Colonic mucosa (tissue), 4 donors: ENCODE measurements around the gene TRAPPC3. TPM values are rescaled to one million over a fixed set of nuclear protein-coding genes. Genes with fewer than 3 reads are reported as not detected.

Experiments
- DNase-seq: peaks from one replicate; pipeline ENCODE4 v3.0.0-alpha.2; 2020
- H3K27ac ChIP-seq: fragments of 200-600 bp; one replicate; pipeline ENCODE4 v1.8.0; 2021
- H3K27me3 ChIP-seq: fragments of 200-600 bp; one replicate; pipeline ENCODE4 v1.8.0; 2021
- H3K36me3 ChIP-seq: fragments of 200-600 bp; one replicate; pipeline ENCODE4 v1.8.0; 2021
- H3K4me1 ChIP-seq: fragments of 200-600 bp; one replicate; pipeline ENCODE4 v1.8.0; 2021; ENCODE audit warnings: mild to moderate bottlenecking
- H3K4me3 ChIP-seq: fragments of 200-600 bp; one replicate; pipeline ENCODE4 v1.8.0; 2021
- H3K9ac ChIP-seq, 2 donors: one replicate each; pipeline ENCODE4 v1.7.0; 2013; ENCODE audit warnings: control low read depth in 2 of 2, low read depth in 2 of 2, low read length in 2 of 2
- H3K9me3 ChIP-seq: fragments of 200-600 bp; one replicate; pipeline ENCODE4 v1.8.0; 2021
- intact Hi-C: fragments of 100-400 bp; cut with DNase I; formaldehyde crosslinking; loops from one replicate; pipeline ENCODE4 v1.14.1; 2022
- total RNA-seq, 2 donors: library from RNA; stranded (reverse); fragmentation: NEBNext Ultra II Directional in 1 of 2; extraction: Animal tissue kit (Norgen Biotek cat#: 25700) in 1 of 2; gene quantifications; one replicate each; pipeline ENCODE4 v1.2.1, GENCODE V29; 2021
- TF ChIP-seq, protein P1 (sequence below): fragments of 200-600 bp; IDR thresholded peaks from one replicate; pipeline ENCODE4 v1.8.0; 2022; ENCODE audit warnings: antibody characterized with exemption, mild to moderate bottlenecking
- donor health status: healthy.
- donor health status: DM: no; HTN: no; CAD: no.
- donor health status: DM: no; HTN: no; CAD: no.

The TRAPPC3 gene
- total RNA-seq, 2 donors from 2014 or later = 59.0 to 60.6 TPM

DNA sequence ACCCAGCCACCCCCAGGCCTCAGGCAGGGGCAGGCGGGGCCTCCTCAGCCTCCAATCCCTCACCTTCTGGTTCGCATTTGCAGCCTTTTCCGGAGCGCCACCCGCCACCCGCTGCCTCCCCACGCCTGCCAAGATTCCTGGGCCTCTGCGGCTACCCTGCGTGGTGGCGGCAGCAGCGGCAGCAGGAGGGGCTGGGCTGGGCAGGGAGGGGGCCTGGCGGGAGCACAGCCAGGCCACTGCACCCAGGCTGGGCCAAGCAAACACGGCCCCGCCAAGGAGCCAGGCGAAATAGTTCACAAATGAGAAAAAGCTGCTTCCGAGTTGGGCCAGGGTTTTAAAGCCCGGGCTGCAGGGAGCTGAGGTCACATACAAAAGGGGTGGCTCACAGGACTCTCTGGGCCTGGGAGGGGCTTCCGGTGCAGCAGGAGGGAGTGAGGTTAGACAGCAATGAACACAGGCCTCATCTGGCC is 34.1 kb downstream of the TRAPPC3 start:
- H3K4me1 ChIP-seq = no peaks in the 10 kb centered on the region
- DNase-seq = peak; percentile 17
- TF ChIP-seq, protein P1, sequence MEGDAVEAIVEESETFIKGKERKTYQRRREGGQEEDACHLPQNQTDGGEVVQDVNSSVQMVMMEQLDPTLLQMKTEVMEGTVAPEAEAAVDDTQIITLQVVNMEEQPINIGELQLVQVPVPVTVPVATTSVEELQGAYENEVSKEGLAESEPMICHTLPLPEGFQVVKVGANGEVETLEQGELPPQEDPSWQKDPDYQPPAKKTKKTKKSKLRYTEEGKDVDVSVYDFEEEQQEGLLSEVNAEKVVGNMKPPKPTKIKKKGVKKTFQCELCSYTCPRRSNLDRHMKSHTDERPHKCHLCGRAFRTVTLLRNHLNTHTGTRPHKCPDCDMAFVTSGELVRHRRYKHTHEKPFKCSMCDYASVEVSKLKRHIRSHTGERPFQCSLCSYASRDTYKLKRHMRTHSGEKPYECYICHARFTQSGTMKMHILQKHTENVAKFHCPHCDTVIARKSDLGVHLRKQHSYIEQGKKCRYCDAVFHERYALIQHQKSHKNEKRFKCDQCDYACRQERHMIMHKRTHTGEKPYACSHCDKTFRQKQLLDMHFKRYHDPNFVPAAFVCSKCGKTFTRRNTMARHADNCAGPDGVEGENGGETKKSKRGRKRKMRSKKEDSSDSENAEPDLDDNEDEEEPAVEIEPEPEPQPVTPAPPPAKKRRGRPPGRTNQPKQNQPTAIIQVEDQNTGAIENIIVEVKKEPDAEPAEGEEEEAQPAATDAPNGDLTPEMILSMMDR = no peak
- H3K9me3 ChIP-seq = no peaks in the 10 kb centered on the region
- H3K36me3 ChIP-seq = no peaks in the 10 kb centered on the region
- intact Hi-C loops = no loop called here
- no peak overlapping the region for H3K9ac ChIP-seq
- H3K27ac ChIP-seq = no peak overlapping the region
- no peaks in the 10 kb centered on the region for H3K27me3 ChIP-seq
- no peak overlapping the region for H3K4me3 ChIP-seq

DNA sequence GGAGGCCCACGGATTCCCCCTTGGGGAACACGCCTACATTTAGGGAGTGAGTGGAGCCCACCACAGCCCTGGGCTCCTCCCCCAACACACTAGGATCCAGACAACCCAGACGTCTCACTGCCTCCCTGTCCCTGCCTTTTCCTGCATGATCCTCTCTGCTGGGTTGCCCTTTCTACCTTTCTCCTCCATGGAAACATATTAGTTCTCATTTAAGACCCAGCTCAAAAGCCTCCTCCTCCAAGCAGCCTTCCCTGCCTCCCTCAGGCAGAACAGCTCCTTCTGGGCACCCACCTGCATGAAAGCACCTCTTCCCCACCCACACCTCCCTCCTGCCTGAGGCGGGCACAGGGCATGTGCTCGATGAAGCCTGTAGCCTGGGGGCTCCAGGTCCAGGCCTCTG is 34.9 kb downstream of the TRAPPC3 start:
- Histone ChIP-seq H3K9ac (no peak overlapping the region), H3K27ac (no peak overlapping the region), H3K36me3 (no peaks in the 10 kb centered on the region), H3K9me3 (no peaks in the 10 kb centered on the region), H3K4me1 (no peaks in the 10 kb centered on the region), H3K4me3 (no peak overlapping the region), H3K27me3 (no peaks in the 10 kb centered on the region)
- TF ChIP-seq, protein P1 = no peak
- no peak for DNase-seq
- intact Hi-C loops = no loop called here

DNA sequence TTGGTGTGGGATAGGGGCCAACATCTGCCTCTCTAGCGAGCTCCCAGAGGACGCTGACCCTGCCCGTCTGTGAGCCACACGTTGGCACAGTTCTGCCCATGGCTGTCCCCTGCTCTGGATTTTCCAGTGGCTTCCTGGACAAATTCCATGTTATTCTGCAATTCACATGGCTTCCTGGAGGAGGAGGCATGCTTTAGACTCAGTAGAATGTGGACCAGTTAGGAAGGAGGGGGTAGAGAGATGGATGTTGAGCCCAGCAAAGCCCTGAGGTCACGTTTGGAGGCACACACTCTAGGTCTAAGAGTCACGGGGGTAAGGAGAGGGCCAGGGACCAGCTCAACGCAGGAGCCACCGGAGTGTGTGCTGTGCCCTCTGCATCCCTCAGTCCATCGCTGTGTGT is 36.5 kb downstream of the TRAPPC3 start:
- Histone ChIP-seq H3K36me3 (no peaks in the 10 kb centered on the region), H3K4me3 (no peak overlapping the region), H3K9me3 (no peaks in the 10 kb centered on the region), H3K4me1 (no peaks in the 10 kb centered on the region), H3K9ac (no peak overlapping the region), H3K27ac (no peak overlapping the region), H3K27me3 (no peaks in the 10 kb centered on the region)
- no peak for DNase-seq
- intact Hi-C loops = no loop called here
- TF ChIP-seq, protein P1 = no peak

DNA sequence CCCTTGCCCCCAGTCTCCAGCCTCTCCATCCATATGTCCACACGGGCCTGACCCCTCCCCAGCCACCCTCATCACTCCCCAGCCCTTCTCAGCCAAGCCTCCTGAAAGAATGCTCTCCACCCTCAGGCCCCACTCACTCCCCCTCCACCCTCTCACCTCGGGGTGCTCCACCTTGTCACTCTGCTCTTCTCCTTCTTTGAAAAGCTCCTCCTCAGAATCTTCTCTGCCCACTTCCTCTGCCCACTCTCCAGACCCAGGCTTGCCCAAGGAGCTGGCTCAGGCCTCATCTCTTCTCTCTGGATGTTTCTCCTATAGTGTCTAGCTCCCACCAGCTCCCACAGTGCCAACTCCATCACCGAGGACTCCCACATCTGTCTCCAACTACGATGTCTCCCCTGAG is 38.1 kb downstream of the TRAPPC3 start:
- no peak overlapping the region for H3K4me3 ChIP-seq
- intact Hi-C loops = no loop called here
- no peak overlapping the region for H3K9ac ChIP-seq
- TF ChIP-seq, protein P1 = no peak
- H3K4me1 ChIP-seq = no peaks in the 10 kb centered on the region
- H3K27ac ChIP-seq = no peak overlapping the region
- no peaks in the 10 kb centered on the region for H3K27me3 ChIP-seq
- H3K36me3 ChIP-seq = no peaks in the 10 kb centered on the region
- no peaks in the 10 kb centered on the region for H3K9me3 ChIP-seq
- DNase-seq = no peak

DNA sequence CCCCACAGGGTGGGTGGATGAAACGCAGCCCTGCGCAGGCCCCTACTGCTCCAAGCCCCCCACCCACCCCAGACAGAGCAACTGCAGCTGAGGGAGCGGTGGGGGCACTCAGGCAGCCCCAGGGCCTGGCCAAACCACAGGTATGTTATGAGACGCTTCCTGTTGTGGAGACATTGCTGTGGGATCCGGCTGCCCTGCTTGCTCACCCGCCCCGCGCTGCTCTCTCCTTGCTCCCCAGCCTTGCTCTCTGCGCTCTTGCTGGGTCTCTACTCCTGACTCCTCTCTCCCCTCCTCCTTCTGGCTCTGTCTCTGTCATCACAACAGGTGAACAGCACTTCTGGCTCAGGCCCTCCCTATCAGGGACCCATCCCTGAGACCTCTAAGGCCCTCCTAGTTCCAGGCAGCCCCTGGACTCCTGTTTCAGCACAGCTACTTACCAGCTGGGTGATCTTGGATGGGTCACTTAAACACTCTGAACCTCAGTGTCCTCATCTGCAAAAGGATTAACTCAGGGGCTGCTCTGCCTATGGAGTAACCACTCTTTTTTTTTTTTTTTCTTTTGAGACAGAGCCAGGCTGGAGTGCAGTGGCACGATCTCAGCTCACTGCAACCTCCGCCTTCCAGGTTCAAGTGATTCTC is 40.1 kb downstream of the TRAPPC3 start:
- H3K27ac ChIP-seq = no peak overlapping the region
- no peaks in the 10 kb centered on the region for H3K27me3 ChIP-seq
- intact Hi-C loops = no loop called here
- no peaks in the 10 kb centered on the region for H3K36me3 ChIP-seq
- H3K9ac ChIP-seq = no peak overlapping the region
- no peaks in the 10 kb centered on the region for H3K9me3 ChIP-seq
- TF ChIP-seq, protein P1 = no peak
- DNase-seq = no peak
- H3K4me3 ChIP-seq = no peak overlapping the region
- H3K4me1 ChIP-seq = no peaks in the 10 kb centered on the region
